ENCODE measurements around the gene SEPHS2. TPM values are rescaled to one million over a fixed set of nuclear protein-coding genes. Genes with fewer than 3 reads are reported as not detected.
"Not testable (repeated sequence)": the region's sequence is repeated elsewhere in the genome, so short reads cannot be mapped to it uniquely, and the experiment has no call there.

The SEPHS2 gene
- total and polyA plus RNA-seq, 9 donors, result 13.1 to 38.9 (median 25.6) TPM

DNA sequence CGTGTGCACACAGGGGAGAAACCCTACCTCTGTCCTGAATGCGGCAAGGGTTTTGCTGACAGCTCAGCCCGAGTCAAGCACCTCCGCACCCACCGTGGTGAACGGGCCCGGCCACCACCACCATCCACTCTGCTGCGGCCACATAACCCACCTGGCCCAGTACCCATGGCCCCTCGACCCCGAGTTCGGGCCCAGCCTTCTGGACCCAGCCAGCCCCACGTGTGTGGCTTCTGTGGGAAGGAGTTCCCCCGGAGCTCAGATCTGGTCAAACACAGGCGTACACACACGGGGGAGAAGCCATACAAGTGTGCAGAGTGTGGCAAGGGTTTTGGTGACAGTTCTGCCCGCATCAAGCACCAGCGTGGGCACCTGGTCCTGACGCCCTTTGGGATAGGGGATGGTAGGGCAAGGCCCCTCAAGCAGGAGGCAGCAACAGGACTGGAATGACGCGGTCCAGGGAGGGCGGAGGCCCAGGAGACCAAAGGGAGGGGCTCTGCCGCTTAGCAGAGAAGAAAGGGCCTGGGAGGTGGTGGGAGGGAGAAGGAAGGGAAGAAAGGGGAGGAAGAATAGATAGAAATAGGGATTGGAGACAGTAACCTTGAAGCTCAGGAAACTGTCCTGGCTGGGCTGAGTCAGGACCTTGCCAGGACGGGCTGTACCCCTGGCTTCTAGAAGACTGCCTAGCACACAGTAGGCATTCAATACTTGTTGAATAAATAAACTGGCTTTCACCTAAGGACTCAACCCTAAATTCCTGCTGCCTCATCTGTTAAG, 46.8 kb downstream of the SEPHS2 start:
- Histone ChIP-seq H3K27me3 (no peaks in the 10 kb centered on the region), H3K27ac (peak overlapping the region in 1 of 2 donors; percentile 85), H3K4me3 (no peak overlapping the region), H3K4me1 (ENCODE audit: insufficient read depth) (peaks cover 2% of the 10 kb centered on the region), H3K9me3 (no peaks in the 10 kb centered on the region), H3K36me3 (no peaks in the 10 kb centered on the region)
- WGBS, 3 donors, result 61 to 71% (median 64%) methylated on average over 23 of the region's 23 CpGs
- DNase-seq, result no peak
- intact Hi-C loops (cut with DNase I), result loop anchor here in 1 of 4 donors (10.0 kb wide), 1 partner anchor 304 kb away; the partner anchor contains the start of genes TBX6 and YPEL3
- TF ChIP-seq, protein P1, sequence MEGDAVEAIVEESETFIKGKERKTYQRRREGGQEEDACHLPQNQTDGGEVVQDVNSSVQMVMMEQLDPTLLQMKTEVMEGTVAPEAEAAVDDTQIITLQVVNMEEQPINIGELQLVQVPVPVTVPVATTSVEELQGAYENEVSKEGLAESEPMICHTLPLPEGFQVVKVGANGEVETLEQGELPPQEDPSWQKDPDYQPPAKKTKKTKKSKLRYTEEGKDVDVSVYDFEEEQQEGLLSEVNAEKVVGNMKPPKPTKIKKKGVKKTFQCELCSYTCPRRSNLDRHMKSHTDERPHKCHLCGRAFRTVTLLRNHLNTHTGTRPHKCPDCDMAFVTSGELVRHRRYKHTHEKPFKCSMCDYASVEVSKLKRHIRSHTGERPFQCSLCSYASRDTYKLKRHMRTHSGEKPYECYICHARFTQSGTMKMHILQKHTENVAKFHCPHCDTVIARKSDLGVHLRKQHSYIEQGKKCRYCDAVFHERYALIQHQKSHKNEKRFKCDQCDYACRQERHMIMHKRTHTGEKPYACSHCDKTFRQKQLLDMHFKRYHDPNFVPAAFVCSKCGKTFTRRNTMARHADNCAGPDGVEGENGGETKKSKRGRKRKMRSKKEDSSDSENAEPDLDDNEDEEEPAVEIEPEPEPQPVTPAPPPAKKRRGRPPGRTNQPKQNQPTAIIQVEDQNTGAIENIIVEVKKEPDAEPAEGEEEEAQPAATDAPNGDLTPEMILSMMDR (IDR thresholded peaks at IDR 0.05), result no peak
- TF ChIP-seq POLR2A (IDR thresholded peaks at IDR 0.05) (no peak), EP300 (IDR thresholded peaks at IDR 0.05) (no peak)

DNA sequence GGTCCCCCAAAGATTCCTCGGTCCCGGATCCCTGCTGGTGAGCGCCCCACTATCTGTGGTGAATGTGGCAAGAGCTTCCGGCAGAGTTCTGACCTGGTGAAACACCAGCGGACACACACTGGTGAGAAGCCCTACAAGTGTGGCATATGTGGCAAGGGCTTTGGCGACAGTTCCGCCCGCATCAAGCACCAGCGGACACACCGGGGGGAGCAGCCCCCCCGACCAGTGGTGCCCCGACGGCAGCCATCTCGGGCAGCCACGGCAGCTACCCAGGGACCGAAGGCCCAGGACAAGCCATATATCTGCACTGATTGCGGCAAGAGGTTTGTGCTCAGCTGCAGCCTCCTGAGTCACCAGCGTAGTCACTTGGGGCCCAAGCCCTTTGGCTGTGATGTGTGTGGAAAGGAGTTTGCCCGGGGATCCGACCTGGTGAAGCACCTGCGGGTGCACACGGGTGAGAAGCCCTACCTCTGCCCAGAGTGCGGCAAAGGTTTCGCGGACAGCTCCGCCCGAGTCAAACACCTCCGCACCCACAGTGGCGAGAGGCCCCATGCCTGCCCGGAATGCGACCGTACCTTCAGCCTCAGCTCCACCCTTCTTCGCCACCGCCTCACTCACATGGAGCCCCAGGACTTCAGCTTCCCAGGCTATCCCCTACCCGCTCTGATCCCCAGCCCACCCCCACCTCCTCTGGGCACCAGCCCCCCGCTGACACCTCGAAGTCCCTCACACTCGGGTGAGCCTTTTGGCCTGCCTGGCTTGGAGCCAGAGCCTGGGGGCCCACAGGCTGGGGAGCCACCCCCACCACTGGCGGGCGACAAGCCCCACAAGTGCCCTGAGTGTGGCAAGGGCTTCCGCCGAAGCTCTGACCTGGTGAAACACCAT, 47.7 kb downstream of the SEPHS2 start:
- TF ChIP-seq POLR2A (IDR thresholded peaks at IDR 0.05) (no peak), EP300 (IDR thresholded peaks at IDR 0.05) (no peak)
- TF ChIP-seq, protein P1 (IDR thresholded peaks at IDR 0.05), result no peak
- 90 to 92% (median 90%) methylated on average over 34 to 42 of the region's 42 CpGs for WGBS, 3 donors
- H3K27me3 ChIP-seq, result no peaks in the 10 kb centered on the region
- intact Hi-C loops (cut with DNase I), result loop anchor here in 1 of 4 donors (10.0 kb wide), 1 partner anchor 303 kb away; the partner anchor contains the start of genes TBX6 and YPEL3
- peak in 1 of 5 donors; percentile 46 for DNase-seq
- no peak overlapping the region for H3K4me3 ChIP-seq
- H3K4me1 ChIP-seq (ENCODE audit: insufficient read depth), result peaks cover 2% of the 10 kb centered on the region
- no peak overlapping the region for H3K27ac ChIP-seq
- H3K36me3 ChIP-seq, result no peaks in the 10 kb centered on the region
- no peaks in the 10 kb centered on the region for H3K9me3 ChIP-seq

DNA sequence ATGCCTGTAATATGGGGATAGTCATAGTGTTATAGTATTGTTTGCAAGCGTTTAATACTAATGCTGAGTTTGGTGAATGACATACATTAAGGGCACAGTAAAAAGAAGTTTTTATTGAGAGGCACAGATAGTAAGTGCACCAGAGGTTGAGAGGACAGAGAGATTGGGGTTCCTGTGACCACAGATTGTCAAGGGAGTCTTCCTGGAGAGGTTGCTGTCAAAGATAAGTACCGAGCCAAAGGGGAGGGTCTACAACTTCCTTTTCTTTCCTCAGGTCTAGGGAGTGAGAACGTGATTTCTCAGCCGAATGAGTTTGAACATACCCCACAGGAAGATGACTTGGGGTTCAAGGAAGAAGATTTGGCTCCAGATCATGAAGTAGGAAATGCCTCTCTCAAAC, 48.6 kb downstream of the SEPHS2 start:
- H3K9me3 ChIP-seq, result no peaks in the 10 kb centered on the region
- no peaks in the 10 kb centered on the region for H3K36me3 ChIP-seq
- no peak for DNase-seq
- no peaks in the 10 kb centered on the region for H3K27me3 ChIP-seq
- H3K4me1 ChIP-seq (ENCODE audit: insufficient read depth), result peaks cover 2% of the 10 kb centered on the region
- intact Hi-C loops (cut with DNase I), result loop anchor here in 1 of 4 donors (10.0 kb wide), 1 partner anchor 302 kb away; the partner anchor contains the start of genes TBX6 and YPEL3
- 69 to 72% (median 70%) methylated on average over 4 of the region's 4 CpGs for WGBS, 3 donors
- H3K4me3 ChIP-seq, result no peak overlapping the region
- H3K27ac ChIP-seq, result no peak overlapping the region
- TF ChIP-seq POLR2A (IDR thresholded peaks at IDR 0.05) (no peak), EP300 (IDR thresholded peaks at IDR 0.05) (no peak)
- TF ChIP-seq, protein P1 (IDR thresholded peaks at IDR 0.05), result no peak

DNA sequence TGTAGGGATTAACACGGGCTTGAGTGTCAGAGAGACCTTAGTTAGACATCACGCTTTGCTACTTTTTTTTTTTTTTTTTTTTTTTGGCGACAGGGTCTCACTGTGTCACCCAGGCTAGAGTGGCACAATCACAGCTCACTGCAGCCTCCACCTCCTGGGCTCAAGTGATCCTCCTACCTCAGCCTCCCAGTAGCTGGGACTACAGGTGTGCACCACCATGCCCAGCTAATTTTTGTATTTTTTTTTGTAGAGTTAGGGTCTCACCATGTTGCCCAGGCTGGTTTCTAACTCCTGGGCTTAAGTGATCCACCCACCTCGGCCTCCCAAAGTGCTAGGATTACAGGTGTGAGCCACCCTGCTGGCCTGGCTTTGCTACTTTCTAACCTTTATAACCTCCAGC, 49.0 kb downstream of the SEPHS2 start:
- DNase-seq; H3K4me3 ChIP-seq; H3K27ac ChIP-seq; H3K27me3 ChIP-seq; H3K4me1 ChIP-seq (ENCODE audit: insufficient read depth); H3K36me3 ChIP-seq; H3K9me3 ChIP-seq: not testable (repeated sequence)
- WGBS, 3 donors, result 74 to 84% (median 78%) methylated on average over 4 of the region's 4 CpGs
- intact Hi-C loops (cut with DNase I), result loop anchor here in 1 of 4 donors (10.0 kb wide), 1 partner anchor 302 kb away; the partner anchor contains the start of genes TBX6 and YPEL3
